Smooth muscle cell of bladder (primary cell): ENCODE results near the gene C2CD3. TPM values are rescaled to one million over a fixed set of nuclear protein-coding genes. Genes with fewer than 3 reads are reported as not detected.

Experiments
- total RNA-seq: library from RNA; depleted of rRNA; stranded (reverse); fragments of >200 nt; gene quantifications from 2 replicates; pipeline ENCODE4 v1.2.3, GENCODE V29; 2014

Gene C2CD3, protein sequence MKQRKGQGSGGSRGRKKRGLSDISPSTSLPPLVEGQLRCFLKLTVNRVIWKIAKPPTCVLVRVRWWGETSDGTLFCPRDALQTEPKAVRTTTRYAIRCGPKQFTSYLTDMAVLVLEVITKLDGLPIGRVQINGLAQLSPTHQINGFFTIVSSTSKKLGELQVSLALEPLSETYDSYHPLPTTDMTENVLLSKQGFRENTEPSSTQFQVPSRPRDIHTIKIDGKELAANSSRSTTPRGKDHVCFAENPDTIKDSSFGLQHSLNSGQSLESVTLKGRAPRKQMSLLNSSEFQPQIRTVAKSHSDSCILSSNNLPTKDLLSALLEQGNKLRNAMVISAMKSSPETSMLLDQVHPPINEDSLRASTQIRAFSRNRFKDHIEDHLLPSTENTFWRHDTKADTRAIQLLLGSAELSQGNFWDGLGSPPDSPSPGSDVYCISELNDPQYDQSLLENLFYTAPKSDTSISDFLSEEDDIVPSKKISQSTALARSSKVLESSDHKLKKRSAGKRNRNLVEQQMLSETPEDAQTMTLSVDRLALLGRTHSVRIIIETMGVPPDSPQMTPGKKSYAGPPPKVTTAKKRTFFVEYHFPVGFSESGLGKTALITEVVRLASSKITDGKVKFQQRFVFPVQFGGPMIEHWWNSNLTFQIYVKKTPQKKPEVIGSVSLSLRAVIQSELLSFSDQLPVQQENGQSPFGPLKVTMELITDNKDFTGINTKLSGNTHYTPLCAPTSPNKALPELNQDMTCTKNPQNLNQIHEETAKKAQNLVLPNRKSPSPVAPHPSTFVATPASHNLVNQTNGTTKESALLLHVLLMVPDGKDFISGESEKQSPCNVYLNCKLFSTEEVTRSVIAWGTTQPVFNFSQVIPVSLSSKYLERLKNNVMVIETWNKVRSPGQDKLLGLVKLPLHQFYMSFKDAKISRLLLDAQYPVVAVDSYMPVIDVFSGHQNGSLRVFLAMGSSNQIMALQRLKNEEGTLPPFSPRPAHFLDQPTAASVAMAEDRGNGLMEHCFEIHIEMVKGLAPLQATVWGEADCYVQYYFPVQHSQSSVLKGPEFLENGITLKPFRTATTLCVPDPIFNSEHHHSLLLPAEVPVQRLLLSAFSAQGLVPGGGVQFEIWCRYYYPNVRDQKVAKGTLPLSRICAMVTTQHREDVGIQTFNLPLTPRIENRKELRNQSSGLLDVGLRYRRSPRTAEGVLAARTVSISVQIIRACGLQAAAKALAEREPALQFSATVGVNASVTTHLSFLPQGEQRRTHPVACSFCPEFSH (N-terminal part only)
- 4.1 and 5.9 TPM in 2 replicates for total RNA-seq

DNA sequence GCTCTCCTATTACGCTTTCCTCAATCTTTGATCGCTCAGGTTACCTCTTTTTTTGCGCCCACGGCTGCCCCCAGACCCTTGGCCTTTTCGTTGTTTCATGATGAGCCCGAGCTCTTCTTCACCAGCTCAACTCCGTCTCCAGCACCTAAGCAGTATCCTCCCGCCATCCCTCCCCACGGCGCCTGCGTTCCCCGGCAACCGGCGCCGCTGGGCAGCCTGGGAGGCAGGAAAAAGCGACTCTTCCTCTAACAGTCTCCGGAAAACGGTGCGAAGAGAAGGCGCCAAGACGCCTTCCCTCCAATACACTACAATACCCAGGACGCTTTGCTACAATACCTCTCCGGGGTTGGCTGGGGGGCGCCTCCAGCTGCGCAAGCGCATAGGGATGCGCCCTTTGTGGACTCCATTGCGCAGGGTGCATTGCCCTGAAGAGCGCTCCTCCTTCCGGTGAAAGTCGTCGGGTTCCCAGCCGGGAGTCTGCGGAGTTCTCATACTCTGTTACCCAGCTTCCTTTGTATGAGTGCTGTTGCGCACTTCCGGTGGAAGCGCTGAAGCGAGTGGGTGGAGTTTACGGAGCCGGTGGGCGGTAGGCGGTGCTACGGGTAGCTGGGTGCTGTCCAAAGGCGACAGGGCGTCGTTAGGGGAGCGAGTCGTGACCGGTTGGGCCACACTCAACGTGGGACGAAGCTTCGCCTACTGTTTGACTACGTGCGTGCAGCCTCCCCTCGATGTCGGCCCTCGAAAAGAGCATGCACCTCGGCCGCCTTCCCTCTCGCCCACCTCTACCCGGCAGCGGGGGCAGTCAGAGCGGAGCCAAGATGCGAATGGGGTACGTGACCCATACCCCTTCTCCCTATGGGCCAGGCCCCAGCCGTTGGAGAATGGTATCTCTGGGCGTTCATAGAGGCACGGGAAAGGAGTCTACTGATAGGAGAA lies at the start of gene C2CD3, which contains the start of gene PPME1:
TSS of gene C2CD3 (minus strand) at position 309 of the 936 bp plus-strand sequence. CDS start at position 99, 210 bp downstream.
TSS of gene PPME1 (plus strand) at position 596 of the 936 bp plus-strand sequence. CDS start at position 729, 133 bp downstream.

DNA sequence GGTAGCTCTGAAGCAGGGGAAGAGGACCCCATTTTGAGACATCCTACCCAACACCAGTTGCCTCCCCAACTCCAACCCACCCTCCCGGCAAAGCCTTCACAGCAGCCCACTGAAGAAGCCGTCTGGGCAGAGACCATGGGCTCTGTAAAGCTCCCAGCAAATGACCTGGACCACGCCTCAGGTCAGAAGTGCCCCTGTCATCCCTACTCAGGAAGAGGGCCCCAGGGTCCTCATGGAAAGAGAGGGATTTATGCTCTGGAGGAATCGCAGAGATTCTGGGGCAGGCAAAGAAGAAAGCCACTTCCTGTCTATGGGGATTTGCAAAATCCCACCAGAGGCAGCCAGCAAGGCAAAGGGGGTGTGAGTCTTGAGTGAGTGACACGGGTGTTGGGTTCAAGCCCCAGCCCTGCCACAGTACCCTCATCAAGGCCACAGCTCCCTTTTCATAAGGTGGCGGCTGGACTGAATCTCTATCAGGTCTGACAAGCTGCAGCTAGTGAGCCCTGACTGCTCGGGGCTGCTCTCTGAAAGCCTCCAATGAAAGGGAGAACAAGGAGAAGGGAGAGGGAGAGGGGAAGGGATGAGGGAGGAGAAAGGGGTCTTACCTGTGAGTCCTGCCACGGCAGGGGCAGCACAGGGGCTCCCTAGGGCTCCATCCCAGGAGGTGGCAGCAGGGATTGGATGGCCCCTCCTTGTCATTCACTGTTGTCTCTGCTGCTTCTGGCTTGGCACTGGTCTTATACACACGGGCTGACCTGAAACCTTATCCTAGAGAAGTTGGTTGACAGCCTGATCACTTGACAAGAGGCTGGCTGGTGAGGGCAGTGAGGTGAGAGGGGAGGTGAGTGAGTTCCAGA lies 162.2 kb downstream of the C2CD3 start, which contains the start of gene UCP3:
TSS of gene UCP3 (minus strand) at position 713 of the 857 bp plus-strand sequence. CDS start 2,043 bp downstream, outside the sequence.

DNA sequence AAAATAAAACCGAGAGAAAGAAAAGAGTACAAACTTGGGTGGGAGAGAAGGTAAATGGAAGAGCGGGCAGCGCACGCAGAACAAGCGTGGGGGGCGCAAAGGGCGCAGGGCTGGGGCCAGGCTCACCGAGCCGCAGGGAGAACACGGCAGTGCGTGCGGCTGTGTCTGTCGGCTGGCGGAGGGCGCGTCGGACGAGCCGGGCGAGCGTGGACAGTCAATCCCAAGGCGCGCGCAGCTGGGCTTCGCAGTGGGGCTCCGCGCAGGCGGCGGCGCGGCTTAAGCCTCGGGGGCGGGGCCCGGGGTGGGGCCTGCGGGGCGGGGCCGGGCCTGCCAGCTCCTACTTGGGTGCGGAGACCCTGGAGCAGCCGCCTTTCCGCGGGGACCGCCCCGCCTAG lies 188.2 kb downstream of the C2CD3 start, which contains the start of gene UCP2:
TSS of gene UCP2 (minus strand) at position 249 of the 395 bp plus-strand sequence. CDS start 4,465 bp downstream, outside the sequence.

Other genes starting within 250 kb of the C2CD3 start
- gene DNAJB13, start 220.0 kb downstream of the C2CD3 start, total RNA-seq, result not detected in 2 replicates
- 0.37 and 0.57 TPM in 2 replicates for gene UCP2, start 188.2 kb downstream of the C2CD3 start, total RNA-seq
- 0.14 and 0.55 TPM in 2 replicates for gene UCP3, start 161.9 kb downstream of the C2CD3 start, total RNA-seq
- gene PPME1, start 287 bp upstream of the C2CD3 start, total RNA-seq, result 20.6 and 27.5 TPM in 2 replicates
- 20.8 and 35.9 TPM in 2 replicates for gene P4HA3, start 140.6 kb upstream of the C2CD3 start, total RNA-seq
- 3.0 and 3.5 TPM in 2 replicates for gene PGM2L1, start 227.4 kb upstream of the C2CD3 start, total RNA-seq